ENCODE data around the gene AHRR. TPM values are rescaled to one million over a fixed set of nuclear protein-coding genes. Genes with fewer than 3 reads are reported as not detected.
"Not testable (repeated sequence)": the region's sequence is repeated elsewhere in the genome, so short reads cannot be mapped to it uniquely, and the experiment has no call there.

AHRR gene
- polyA plus RNA-seq, 1 donor from 2014 or later: 0.05 TPM

- Mint-ChIP-seq H3K9me3 (no peaks in the 10 kb centered on the region), H3K4me1 (peaks cover 16 to 19% (median 16%) of the 10 kb centered on the region in 3 donors), H3K4me3 (peak overlapping the region in 1 of 4 donors; percentile 40), H3K27ac (peak overlapping the region in 1 of 3 donors; percentile 89), H3K36me3 (peaks cover 5% of the 10 kb centered on the region), H3K27me3 (peaks cover 3% of the 10 kb centered on the region)
Measured at GRCh38 chr5:469752-470483, 148.4 kb downstream of the AHRR start.

- H3K4me3 Mint-ChIP-seq: peak overlapping the region; percentile 79 to 89 (median 86)
- H3K9me3 Mint-ChIP-seq: no peaks in the 10 kb centered on the region
- H3K27ac Mint-ChIP-seq: peak overlapping the region in 2 of 3 donors; percentile 62 to 89
- peaks cover 4% of the 10 kb centered on the region for H3K36me3 Mint-ChIP-seq
- peaks cover 16 to 19% (median 16%) of the 10 kb centered on the region in 3 donors for H3K4me1 Mint-ChIP-seq
- H3K27me3 Mint-ChIP-seq: peaks cover 5% of the 10 kb centered on the region
Measured at GRCh38 chr5:470961-471749, 149.6 kb downstream of the AHRR start.

- H3K4me1 Mint-ChIP-seq: peaks cover 16 to 18% (median 16%) of the 10 kb centered on the region in 3 donors
- H3K36me3 Mint-ChIP-seq: no peaks in the 10 kb centered on the region
- H3K27me3 Mint-ChIP-seq: peaks cover 5% of the 10 kb centered on the region
- peak overlapping the region; percentile 79 to 89 (median 86) for H3K4me3 Mint-ChIP-seq
- peak overlapping the region in 2 of 3 donors; percentile 85 to 89 for H3K27ac Mint-ChIP-seq
- no peaks in the 10 kb centered on the region for H3K9me3 Mint-ChIP-seq
Measured at GRCh38 chr5:471750-472058, 150.2 kb downstream of the AHRR start.

GRCh38 chr5:472076-472655 lies 150.7 kb downstream of the AHRR start:
- H3K27ac Mint-ChIP-seq: peak overlapping the region in 2 of 3 donors; percentile 85 to 89

GRCh38 chr5:472656-473550 lies 151.4 kb downstream of the AHRR start:
- peak overlapping the region; percentile 72 to 89 (median 82) for H3K4me3 Mint-ChIP-seq
- no peak overlapping the region for H3K27ac Mint-ChIP-seq
- H3K27me3 Mint-ChIP-seq: peaks cover 14% of the 10 kb centered on the region
- H3K4me1 Mint-ChIP-seq: peaks cover 16 to 18% (median 16%) of the 10 kb centered on the region in 3 donors
- H3K36me3 Mint-ChIP-seq: no peaks in the 10 kb centered on the region
- no peaks in the 10 kb centered on the region for H3K9me3 Mint-ChIP-seq

More at GRCh38 chr5:472076-472655, 150.7 kb downstream of the AHRR start:
- Mint-ChIP-seq H3K4me1 (peaks cover 16 to 18% (median 16%) of the 10 kb centered on the region in 3 donors), H3K27me3 (peaks cover 7% of the 10 kb centered on the region), H3K36me3 (no peaks in the 10 kb centered on the region), H3K4me3 (peak overlapping the region; percentile 79 to 89 (median 86)), H3K9me3 (no peaks in the 10 kb centered on the region)

- Mint-ChIP-seq H3K9me3 (no peaks in the 10 kb centered on the region), H3K4me3 (peak overlapping the region; percentile 75 to 95 (median 88)), H3K4me1 (peaks cover 16 to 18% (median 16%) of the 10 kb centered on the region in 3 donors), H3K27ac (peak overlapping the region; percentile 69 to 73 (median 73)), H3K27me3 (peaks cover 14% of the 10 kb centered on the region), H3K36me3 (no peaks in the 10 kb centered on the region)
Measured at GRCh38 chr5:473551-474192, 152.2 kb downstream of the AHRR start.

- not testable (repeated sequence) for H3K9me3 Mint-ChIP-seq, H3K36me3 Mint-ChIP-seq
- peak overlapping the region; percentile 75 to 95 (median 88) for H3K4me3 Mint-ChIP-seq
- peaks cover 16 to 18% (median 16%) of the 10 kb centered on the region in 3 donors for H3K4me1 Mint-ChIP-seq
- H3K27me3 Mint-ChIP-seq: peaks cover 14% of the 10 kb centered on the region
- peak overlapping the region in 2 of 3 donors; percentile 69 to 79 for H3K27ac Mint-ChIP-seq
Measured at GRCh38 chr5:474232-474839, 152.8 kb downstream of the AHRR start.

- Mint-ChIP-seq H3K36me3 (no peaks in the 10 kb centered on the region), H3K4me1 (peaks cover 15 to 16% (median 16%) of the 10 kb centered on the region in 3 donors), H3K27me3 (peaks cover 14% of the 10 kb centered on the region), H3K27ac (peak overlapping the region in 2 of 3 donors; percentile 16 to 79), H3K9me3 (no peaks in the 10 kb centered on the region), H3K4me3 (peak overlapping the region; percentile 57 to 95 (median 70))
Measured at GRCh38 chr5:474840-475661, 153.5 kb downstream of the AHRR start.

- peaks cover 9 to 14% (median 12%) of the 10 kb centered on the region in 3 donors for H3K4me1 Mint-ChIP-seq
- H3K4me3 Mint-ChIP-seq: peak overlapping the region in 1 of 4 donors; percentile 68
- H3K36me3 Mint-ChIP-seq: no peaks in the 10 kb centered on the region
- H3K27ac Mint-ChIP-seq: peak overlapping the region in 2 of 3 donors; percentile 16 to 53
- no peaks in the 10 kb centered on the region for H3K9me3 Mint-ChIP-seq
- peaks cover 14% of the 10 kb centered on the region for H3K27me3 Mint-ChIP-seq
Measured at GRCh38 chr5:475704-476101, 154.2 kb downstream of the AHRR start.

- H3K4me1 Mint-ChIP-seq: peaks cover 5 to 9% (median 7%) of the 10 kb centered on the region in 3 donors
- no peaks in the 10 kb centered on the region for H3K36me3 Mint-ChIP-seq
- peaks cover 14% of the 10 kb centered on the region for H3K27me3 Mint-ChIP-seq
- H3K9me3 Mint-ChIP-seq: no peaks in the 10 kb centered on the region
- peak overlapping the region in 1 of 3 donors; percentile 53 for H3K27ac Mint-ChIP-seq
- peak overlapping the region in 1 of 4 donors; percentile 68 for H3K4me3 Mint-ChIP-seq
Measured at GRCh38 chr5:476102-476813, 154.7 kb downstream of the AHRR start.

- Mint-ChIP-seq H3K27ac (peak overlapping the region in 1 of 3 donors; percentile 53), H3K4me1 (peaks cover 2 to 6% (median 2%) of the 10 kb centered on the region in 3 donors), H3K27me3 (peaks cover 14% of the 10 kb centered on the region), H3K36me3 (no peaks in the 10 kb centered on the region), H3K4me3 (peak overlapping the region in 1 of 4 donors; percentile 68), H3K9me3 (no peaks in the 10 kb centered on the region)
Measured at GRCh38 chr5:476814-477175, 155.3 kb downstream of the AHRR start.

GRCh38 chr5:477247-477646 lies 155.7 kb downstream of the AHRR start:
- Mint-ChIP-seq H3K27ac (peak overlapping the region in 1 of 3 donors; percentile 53), H3K9me3 (no peaks in the 10 kb centered on the region), H3K4me1 (peaks cover 0 to 2% (median 0%) of the 10 kb centered on the region in 3 donors), H3K36me3 (no peaks in the 10 kb centered on the region), H3K27me3 (peaks cover 14% of the 10 kb centered on the region), H3K4me3 (peak overlapping the region in 1 of 4 donors; percentile 68)
